Ishikawa (cell line): Measurements from ENCODE around the gene TPD52L1.

Source experiments
- EP300 ChIP-seq: IDR thresholded peaks from 2 replicates; pipeline ENCODE4 v1.6.1; 2012; ENCODE audit warnings: borderline replicate concordance
- RAD21 ChIP-seq: IDR thresholded peaks from 2 replicates; pipeline ENCODE4 v1.6.1; 2012; ENCODE audit warnings: low read depth

- TF ChIP-seq RAD21 (no peak), EP300 (no peak)
These were observed 132.4 kb downstream of the TPD52L1 start for GRCh38 chr6:125285936-125286335.
